Sigmoid colon (tissue), 4 donors: ENCODE data around the gene GPNMB.

Experiments
- CTCF ChIP-seq, 4 experiments: fragments of 450-650 bp in 3 of 4; fragments of 200-600 bp in 1 of 4; IDR thresholded peaks; one replicate each; pipeline ENCODE4 v1.5.1; 2016 to 2019; ENCODE audit warnings: antibody characterized with exemption in 4 of 4, mild to moderate bottlenecking in 3 of 4, moderate library complexity in 2 of 4
- EP300 ChIP-seq, 4 donors: sonication (generic); formaldehyde crosslinking; IDR thresholded peaks; one replicate each; pipeline ENCODE4 v1.6.1; 2017; ENCODE audit warnings: antibody characterized with exemption in 4 of 4
- POLR2A ChIP-seq, 2 donors: fragments of 450-650 bp; IDR thresholded peaks; one replicate each; pipeline ENCODE4 v1.6.1; 2016; ENCODE audit warnings: antibody characterized with exemption in 2 of 2, mild to moderate bottlenecking in 2 of 2, moderate library complexity in 2 of 2
- POLR2AphosphoS5 ChIP-seq, 4 donors: sonication (generic); formaldehyde crosslinking; IDR thresholded peaks; one replicate each; pipeline ENCODE4 v1.6.1; 2017; ENCODE audit warnings: antibody characterized with exemption in 4 of 4

- TF ChIP-seq CTCF (IDR thresholded peaks at IDR 0.05) (no peak), POLR2AphosphoS5 (IDR thresholded peaks at IDR 0.05) (no peak), EP300 (IDR thresholded peaks at IDR 0.05) (no peak), POLR2A (IDR thresholded peaks at IDR 0.05) (no peak)
Observed at GRCh38 chr7:23238983-23239652, 7.5 kb upstream of the GPNMB start.
